NCI-H82 treated with DMSO at 0.1 percent for 48 hours (cell line): ENCODE measurements around the gene SSBP4.
"Not testable (repeated sequence)": the region's sequence is repeated elsewhere in the genome, so short reads cannot be mapped to it uniquely, and the experiment has no call there.

ENCODE experiments used
- DNase-seq: peaks from one replicate; lab custom pipeline; 2025; ENCODE audit not compliant: unreplicated experiment; lab: John Stamatoyannopoulos, UW

Gene SSBP4

DNA sequence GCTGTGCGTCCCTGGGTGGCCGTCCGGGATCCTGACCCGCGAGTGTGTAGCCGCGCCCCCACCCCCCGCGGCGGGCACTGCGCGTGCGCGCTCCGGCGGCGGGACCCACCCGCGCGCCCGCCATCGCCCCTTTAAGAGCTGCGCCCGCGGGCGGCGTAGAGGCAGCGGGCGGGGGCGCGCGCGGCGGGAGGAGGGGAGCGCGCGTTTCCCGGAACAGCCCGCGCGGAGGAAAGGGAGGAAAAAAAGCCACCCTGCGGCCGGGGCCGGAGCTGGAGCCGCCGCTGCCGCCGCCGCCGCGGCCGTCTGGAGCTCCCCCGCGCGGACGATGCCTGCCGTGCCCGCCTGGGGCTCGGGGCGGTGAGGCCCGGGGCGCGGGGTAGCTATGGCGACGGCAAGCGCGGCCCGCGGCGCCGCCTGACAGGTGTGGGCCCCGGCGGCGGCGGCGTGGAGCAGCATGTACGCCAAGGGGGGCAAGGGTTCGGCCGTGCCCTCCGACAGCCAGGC lies at the start of gene SSBP4:
TSS of gene SSBP4 (plus strand) at position 204 of the 504 bp plus-strand sequence. CDS start at position 455, 251 bp downstream.
- peak; percentile 69 for DNase-seq

DNA sequence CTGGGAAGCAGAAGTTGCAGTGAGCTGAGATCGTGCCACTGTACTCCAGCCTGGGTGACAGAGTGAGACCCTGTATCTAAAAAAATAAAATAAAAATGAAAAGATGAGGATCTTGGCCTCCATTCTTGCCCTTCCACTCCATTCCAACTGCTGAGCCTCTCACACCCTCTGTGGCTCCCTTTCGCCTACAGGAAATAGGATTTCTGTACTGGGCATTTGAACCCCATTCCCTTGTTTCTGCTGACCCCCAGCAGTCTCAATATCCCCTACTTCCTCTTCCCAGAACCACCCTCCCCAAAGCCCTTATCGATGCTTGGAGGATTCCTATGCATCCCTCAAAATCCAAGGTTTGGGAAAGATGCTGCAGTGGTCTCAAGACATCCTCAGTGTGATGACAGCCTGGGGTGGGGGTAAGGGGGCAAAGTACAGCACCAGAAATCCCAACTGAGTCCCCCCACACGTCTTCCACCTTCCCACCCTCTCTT lies 45.7 kb upstream of the SSBP4 start:
- no peak for DNase-seq

DNA sequence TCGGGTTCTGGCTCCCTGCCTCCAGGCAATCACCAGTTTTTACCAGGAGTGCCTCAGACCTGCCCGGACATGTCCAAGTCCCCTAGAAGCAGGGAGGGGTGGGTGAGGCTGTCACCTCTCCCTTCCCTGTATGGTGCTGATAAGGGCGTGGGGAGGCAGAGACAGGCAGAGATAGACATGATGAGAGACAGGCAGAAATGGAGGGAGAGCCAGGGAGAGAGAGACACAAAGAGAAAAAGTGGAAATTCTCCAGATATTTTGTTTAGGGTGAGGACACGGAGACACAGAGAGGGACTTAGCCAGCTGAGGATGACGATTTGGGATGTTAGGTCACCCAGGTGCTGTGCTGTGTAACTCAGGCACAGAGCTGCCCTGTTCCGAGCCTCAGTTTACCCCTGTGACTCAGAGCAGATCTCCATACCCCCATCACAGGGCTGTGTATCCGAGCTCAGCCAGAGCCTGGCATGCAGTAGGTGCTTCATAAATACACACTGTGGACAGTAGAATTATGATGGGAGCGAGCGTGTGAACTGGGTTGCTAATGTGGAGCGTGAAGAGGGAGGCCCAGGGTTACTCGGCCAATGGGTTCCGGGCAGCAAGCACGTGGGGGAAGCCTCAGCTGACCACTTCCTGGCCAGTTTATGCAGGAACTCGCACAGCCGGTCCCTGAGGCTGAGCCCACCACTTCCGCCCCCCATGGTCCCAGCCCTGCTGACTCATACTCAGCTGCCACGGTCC lies 45.1 kb upstream of the SSBP4 start:
- no peak for DNase-seq

DNA sequence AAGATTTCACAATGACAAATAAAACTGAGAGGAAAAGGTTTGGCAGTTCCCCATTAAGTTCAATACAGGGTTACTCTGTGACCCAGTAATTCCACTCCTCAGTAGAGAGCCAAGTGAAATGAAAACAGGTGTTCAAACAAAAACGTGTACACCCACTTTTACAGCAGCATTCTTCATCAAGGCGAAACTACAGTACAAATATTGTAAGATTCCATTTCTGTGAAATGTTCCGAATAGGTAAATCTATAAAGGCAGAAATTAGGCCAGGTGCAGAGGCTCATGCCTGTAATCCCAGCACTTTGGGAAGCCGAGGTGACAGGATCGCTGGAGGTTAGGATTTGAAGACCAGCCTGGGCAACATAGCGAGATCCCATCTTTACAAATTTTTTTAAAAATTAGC lies 42.2 kb upstream of the SSBP4 start:
- no peak for DNase-seq

DNA sequence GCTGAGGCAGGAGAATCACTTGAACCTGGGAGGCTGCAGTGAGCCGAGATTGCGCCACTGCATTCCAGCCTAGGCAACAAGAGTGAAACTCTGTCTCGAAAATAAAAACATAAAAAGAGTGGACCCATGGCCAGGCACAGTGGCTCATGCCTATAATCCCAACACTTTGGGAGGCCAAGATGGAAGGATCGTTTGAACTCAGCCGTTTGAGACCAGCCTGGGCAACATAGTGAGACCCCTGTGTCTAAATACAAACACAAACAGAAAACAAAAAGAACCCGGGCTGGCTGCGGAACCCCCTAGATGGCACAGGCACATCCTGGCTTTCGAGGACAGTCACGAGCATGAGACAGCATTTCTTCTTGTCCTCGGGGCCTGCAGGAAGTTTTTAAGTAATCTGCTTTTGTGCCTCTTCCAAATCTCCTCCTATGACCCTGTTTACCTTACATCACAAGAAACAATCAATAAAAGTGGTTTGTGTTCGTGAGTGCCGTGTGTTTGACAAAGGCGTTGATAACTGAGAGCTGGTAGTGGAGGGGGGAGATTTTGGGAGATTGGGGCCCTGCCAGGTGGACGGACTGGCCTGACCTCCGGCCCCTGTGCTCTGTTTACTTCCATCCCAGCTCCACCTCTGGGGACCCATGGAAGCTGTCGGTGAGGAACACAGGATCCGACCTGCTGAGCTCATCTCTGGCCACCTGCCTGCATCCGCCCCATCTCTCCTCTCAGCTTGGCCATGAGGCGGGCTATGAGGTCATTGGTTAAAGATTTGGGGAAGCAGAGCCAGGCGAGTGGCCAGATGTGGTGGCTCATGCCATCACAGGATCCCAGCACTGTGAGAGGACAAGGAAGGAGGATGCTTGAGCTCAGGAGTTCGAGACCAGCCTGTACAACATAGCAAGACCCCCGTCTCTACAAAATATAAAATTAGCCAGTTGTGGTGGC lies 39.1 kb upstream of the SSBP4 start:
- no peak for DNase-seq

DNA sequence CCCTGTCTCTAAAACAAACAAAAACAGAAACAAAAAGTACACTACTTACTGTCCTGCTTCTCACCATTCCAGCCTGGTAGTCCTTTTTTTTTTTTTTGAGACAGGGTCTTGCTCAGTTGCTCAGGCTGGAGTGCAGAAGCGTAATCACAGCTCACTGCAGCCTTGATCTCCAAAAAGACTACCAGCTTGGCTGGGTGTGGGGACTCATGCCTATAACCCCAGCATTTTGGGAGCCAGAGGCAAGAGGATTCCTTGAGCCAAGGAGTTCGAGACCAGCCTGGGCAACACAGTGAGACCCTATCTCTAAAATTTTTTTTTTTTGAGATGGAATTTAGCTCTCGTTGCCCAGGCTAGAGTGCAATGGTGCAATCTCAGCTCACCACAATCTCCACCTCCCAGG lies 38.4 kb upstream of the SSBP4 start:
- DNase-seq = no peak

DNA sequence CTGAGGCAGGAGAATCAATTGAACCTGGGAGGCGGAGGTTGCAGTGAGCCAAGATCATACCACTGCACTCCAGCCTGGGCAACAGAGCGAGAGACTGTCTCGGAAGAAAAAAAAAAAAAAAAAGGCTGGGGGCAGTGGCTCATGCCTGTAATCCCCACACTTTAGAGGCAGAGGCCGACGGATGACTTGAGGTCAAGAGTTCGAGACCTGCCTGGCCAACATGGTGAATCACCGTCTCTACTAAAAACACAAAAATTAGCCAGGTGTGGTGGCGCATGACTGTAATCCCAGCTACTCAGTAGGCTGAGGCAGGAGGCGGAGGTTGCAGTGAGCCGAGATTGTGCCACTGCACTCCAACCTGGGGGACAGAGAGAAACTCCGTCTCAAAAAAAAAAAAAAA lies 35.6 kb upstream of the SSBP4 start:
- DNase-seq = not testable (repeated sequence)

DNA sequence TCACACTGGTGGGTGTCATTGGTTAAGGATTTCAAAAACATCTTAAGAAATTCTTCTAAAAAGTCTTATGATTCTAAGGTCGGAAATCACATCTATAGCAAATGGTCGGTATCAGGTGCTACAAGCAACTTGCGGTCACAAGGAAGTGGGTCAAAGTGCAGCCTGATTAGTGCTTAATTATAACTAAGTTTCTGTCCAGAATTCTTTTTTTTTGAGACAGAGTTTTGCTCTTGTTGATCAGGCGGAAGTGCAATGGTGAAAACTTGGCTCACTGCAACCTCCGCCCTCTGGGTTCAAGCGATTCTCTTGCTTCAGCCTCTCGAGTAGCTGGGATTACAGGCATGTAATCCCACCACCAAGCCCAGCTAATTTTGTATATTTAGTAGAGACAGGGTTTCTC lies 34.4 kb upstream of the SSBP4 start:
- no peak for DNase-seq

DNA sequence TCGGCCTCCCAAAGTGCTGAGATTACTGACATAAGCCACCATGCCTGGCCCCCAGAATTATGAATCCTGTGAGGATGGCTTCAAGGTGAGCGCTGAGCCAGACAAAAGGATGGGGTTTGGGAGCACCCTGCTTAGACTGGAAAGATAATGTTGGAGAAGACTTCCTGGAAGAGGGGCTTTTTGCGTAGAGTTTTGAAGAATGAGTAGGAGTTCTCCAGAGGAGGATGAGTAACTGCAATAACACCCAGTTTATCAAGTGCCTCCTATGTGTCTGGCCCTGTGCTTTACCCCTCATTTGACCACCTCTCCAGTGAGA lies 33.9 kb upstream of the SSBP4 start:
- no peak for DNase-seq

DNA sequence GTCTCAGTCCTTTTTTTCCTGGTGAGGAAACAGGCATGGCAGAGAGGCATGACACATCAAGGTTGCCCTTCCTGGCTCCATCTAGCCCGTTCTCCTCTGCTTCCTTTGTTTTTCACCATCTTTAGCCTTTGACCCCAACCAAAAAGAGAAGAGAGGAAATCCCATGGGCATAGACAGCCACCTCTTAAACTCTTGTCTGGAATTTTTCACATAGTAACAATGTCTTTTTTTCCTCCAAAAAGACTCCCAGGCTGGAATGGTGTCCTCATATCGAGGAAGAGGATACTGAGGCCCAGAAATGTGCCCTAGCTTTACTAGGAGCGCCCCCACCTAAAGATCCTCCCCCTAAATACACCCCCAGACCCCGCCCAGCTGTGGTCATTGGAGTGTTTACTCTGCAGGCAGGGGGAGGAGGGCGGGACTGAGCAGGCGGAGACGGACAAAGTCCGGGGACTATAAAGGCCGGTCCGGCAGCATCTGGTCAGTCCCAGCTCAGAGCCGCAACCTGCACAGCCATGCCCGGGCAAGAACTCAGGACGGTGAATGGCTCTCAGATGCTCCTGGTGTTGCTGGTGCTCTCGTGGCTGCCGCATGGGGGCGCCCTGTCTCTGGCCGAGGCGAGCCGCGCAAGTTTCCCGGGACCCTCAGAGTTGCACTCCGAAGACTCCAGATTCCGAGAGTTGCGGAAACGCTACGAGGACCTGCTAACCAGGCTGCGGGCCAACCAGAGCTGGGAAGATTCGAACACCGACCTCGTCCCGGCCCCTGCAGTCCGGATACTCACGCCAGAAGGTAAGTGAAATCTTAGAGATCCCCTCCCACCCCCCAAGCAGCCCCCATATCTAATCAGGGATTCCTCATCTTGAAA lies 33.3 kb upstream of the SSBP4 start, which contains the start of gene GDF15:
TSS of gene GDF15 (plus strand) at position 484 of the 868 bp plus-strand sequence. CDS start at position 516, 32 bp downstream.
- no peak for DNase-seq

DNA sequence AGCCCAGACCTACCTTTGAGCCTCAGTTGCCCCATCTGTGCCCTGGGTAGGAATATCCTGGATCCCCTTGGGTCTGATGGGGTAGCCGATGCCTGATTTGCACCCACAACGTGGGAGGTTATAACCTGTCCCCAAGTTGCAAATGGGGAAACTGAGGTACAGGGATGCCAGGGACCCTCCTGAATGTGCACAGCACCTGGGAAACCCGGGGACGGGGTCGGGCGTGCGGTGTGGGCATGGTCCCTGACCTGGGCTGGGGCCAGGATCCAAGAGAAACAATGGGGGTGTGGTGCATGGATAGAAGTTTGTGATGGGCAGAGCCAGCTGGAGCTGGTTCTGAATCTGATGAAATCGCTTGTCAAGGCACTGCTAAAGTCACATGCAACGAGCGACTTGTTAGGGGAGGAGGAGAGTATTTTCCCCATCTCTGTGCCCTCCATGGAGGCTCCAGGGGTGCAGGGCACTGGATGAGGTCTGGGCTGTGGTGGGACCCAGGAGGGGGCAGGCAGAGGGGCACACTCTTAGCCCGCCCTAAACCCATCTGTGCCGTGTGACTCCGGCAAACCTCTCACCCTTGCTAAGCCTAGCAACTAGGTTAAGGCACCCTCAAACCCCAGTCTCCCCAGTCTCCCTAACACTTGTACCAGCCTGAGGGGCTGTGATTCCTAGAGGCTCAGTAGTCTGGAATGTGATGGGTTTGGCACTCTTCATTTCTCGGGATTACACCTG lies 32.5 kb upstream of the SSBP4 start:
- no peak for DNase-seq

DNA sequence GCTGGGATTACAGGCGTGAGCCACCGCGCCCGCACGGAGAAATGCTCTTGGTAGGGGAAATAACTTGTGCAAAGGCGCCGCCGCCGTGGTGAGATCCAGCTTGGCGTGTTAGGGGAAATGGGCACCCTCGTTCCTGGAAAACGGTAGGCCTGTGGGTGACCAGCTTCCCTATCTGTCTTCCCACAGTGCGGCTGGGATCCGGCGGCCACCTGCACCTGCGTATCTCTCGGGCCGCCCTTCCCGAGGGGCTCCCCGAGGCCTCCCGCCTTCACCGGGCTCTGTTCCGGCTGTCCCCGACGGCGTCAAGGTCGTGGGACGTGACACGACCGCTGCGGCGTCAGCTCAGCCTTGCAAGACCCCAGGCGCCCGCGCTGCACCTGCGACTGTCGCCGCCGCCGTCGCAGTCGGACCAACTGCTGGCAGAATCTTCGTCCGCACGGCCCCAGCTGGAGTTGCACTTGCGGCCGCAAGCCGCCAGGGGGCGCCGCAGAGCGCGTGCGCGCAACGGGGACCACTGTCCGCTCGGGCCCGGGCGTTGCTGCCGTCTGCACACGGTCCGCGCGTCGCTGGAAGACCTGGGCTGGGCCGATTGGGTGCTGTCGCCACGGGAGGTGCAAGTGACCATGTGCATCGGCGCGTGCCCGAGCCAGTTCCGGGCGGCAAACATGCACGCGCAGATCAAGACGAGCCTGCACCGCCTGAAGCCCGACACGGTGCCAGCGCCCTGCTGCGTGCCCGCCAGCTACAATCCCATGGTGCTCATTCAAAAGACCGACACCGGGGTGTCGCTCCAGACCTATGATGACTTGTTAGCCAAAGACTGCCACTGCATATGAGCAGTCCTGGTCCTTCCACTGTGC lies 30.9 kb upstream of the SSBP4 start:
- DNase-seq = peak; percentile 62

DNA sequence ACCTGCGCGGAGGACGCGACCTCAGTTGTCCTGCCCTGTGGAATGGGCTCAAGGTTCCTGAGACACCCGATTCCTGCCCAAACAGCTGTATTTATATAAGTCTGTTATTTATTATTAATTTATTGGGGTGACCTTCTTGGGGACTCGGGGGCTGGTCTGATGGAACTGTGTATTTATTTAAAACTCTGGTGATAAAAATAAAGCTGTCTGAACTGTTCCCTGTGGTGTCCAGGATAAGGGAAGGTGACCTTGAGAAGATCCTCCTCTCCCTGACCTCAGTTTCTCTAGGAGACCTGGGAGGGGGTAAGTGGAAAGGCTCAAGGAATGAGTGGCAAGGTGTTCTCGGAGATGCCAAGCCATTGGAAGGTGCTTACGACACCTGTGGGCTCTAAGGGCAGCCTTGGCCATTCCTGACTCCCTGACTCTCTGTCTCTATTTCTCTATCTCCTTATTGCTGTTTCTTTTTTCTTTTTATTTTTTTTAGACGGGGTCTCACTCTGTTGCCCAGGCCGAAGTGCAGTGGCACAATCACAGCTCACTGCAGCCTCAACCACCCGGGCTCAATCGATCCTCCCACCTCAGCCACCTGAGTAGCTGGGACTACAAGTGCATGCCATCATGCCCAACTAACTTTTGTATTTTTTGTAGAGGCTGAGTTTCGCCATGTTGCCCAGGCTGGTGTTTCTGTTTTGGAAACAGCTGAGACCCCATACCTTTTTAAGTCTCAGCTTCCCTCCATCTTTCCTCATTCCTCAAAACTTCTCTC lies 30.1 kb upstream of the SSBP4 start:
- DNase-seq = no peak

DNA sequence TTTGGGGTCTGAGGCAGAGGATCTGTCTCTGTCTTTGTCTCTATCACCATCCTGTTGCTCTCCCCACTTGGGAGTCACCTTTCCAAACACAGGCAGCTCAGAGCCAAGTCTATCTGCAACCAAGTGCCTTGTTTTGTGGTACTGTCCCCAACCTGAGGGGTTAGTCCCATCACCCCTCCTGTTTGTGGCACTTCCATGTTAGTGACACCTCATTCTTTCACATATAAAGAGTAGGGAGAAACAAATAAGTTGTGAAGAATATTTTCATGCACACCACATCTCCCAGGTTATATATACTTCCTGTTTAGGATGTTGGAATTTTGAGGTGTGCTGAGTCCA lies 29.5 kb upstream of the SSBP4 start:
- no peak for DNase-seq

DNA sequence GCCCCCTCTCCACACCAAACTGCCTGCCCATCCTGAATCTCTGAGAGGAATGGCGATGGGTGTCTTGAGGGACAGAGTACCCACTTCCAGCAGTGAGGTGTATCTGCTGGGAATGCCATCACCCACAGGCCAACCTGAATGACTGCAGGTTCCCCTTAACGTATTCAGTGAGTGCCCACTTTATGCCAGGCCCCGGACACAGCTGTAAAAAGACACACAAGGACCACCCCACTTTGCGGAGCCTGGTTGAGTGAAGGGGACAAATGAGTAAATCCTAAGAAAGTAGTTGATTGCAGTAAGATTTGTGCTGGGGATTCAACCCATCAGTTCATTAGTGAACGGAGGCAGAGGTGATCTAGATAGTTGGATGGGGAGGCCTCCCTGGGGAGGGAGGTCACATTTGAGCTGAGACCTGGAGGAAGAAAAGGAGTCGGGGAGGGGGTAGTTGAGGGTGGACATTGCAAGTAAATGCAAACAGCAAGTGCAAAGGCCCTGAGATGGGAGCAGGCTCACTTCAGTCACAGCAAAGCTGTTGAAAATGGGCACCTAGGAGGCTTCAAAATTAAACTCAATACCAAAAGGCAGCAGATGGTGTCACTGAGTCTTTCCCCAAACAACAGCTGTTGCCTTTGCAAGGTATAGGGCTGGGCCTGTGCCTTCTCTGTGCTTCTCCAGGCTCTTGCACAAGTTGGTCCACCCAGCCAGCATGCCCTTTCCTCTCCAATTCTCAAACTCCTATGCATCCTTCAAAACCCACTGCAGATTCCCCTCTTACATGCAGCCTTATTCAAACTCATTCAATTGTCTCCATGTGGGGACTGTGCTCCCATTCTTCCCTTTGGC lies 28.9 kb upstream of the SSBP4 start:
- DNase-seq = peak; percentile 74

DNA sequence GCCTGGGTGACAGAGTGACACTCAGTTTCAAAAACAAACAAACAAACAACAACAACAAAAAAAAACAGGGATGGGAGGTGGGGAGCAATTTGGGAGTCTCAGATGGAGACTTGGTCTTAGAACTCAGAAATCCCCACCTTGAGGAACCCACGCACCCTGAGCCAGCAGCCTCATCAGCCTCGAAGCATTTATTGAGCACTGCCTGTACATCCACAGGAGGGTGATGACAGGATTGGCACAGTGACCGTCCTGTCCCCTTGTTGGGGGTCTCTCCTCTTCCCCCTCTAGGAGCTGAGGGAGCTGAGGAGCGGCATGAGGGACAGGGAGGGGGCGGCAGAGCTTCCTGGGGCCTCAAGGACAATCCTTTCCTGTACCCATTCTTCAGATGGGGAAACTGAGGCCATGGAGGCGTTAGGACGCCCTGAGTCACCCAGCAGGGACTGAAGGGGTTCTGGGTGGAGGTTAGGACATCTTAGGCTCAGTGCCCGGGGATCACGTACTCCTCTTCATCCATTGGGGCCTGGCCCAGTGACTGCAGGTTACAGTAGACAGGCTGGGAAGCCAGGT lies 27.6 kb upstream of the SSBP4 start:
- no peak for DNase-seq

DNA sequence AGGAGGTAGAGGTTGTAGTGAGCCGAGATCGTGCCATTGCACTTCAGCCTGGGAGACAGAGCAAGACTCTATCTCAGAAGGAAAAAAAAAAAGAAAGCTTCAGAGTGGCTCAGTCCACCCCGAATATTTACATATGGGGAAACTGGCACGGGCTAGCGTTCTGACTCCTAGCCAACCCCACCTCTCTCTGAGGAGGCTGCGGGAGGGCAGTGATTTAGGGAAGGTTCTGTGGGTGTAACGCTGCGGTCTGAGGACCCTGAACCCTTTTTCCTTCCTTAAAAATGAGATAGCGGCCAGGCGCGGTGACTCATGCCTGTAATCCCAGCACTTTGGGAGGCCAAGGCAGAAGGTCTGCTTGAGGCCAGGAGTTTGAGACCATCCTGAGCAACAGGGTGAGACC lies 26.8 kb upstream of the SSBP4 start:
- DNase-seq = no peak
